GM21360 (cell line): Measurements from ENCODE around the gene ZFR2.

ENCODE experiments used
- ATAC-seq: cut with Tn5 transposase; IDR thresholded peaks from one replicate; pipeline ENCODE4 v1.9.1; 2021; ENCODE audit warnings: mild to moderate bottlenecking, moderate library complexity; ENCODE audit not compliant: unreplicated experiment

ZFR2 gene

GRCh38 chr19:3792114-3792513 is 76.7 kb downstream of the ZFR2 start:
- ATAC-seq = no peak

GRCh38 chr19:3790941-3791340 is 77.9 kb downstream of the ZFR2 start:
- no peak for ATAC-seq

GRCh38 chr19:3790209-3790734 is 78.6 kb downstream of the ZFR2 start:
- no peak for ATAC-seq

- no peak for ATAC-seq
These were observed 79.7 kb downstream of the ZFR2 start for GRCh38 chr19:3788996-3789778.

GRCh38 chr19:3785938-3786824 is 82.7 kb downstream of the ZFR2 start, which contains the start of gene MATK:
MATK (minus strand) TSS chr19:3786381; CDS start chr19:3785135, 1,246 bp downstream.
- no peak for ATAC-seq

GRCh38 chr19:3785451-3785937 is 83.3 kb downstream of the ZFR2 start:
- no peak for ATAC-seq

- ATAC-seq = no peak
These were observed 84.0 kb downstream of the ZFR2 start for GRCh38 chr19:3784607-3785450.

- no peak for ATAC-seq
These were observed 84.9 kb downstream of the ZFR2 start for GRCh38 chr19:3783660-3784584.

GRCh38 chr19:3782903-3783302 is 85.9 kb downstream of the ZFR2 start:
- no peak for ATAC-seq

- ATAC-seq = no peak
These were observed 86.5 kb downstream of the ZFR2 start for GRCh38 chr19:3782330-3782729.

GRCh38 chr19:3781603-3782002 is 87.2 kb downstream of the ZFR2 start:
- no peak for ATAC-seq

GRCh38 chr19:3780786-3781304 is 88.0 kb downstream of the ZFR2 start:
- ATAC-seq = no peak

- no peak for ATAC-seq
These were observed 89.7 kb downstream of the ZFR2 start for GRCh38 chr19:3778899-3779723.

- ATAC-seq = no peak
These were observed 90.6 kb downstream of the ZFR2 start for GRCh38 chr19:3778104-3778867.

- no peak for ATAC-seq
These were observed 92.3 kb downstream of the ZFR2 start for GRCh38 chr19:3776479-3777040.

GRCh38 chr19:3775831-3776230 is 93.0 kb downstream of the ZFR2 start:
- ATAC-seq = no peak

GRCh38 chr19:3775374-3775711 is 93.5 kb downstream of the ZFR2 start:
- no peak for ATAC-seq
